HepG2 (cell line): ENCODE data around the gene BRCA2.

Experiments used
- CTCF ChIP-seq: sonication (generic); formaldehyde crosslinking; IDR thresholded peaks from 2 replicates; pipeline ENCODE4 v1.5.0; 2020; ENCODE audit warnings: mild to moderate bottlenecking, missing genetic modification reagents, moderate library complexity
- DNMT3B ChIP-seq: conservative IDR thresholded peaks from 2 replicates; pipeline ENCODE4 v1.6.1; 2016; ENCODE audit warnings: missing biosample characterization, control low read depth
- FOXM1 ChIP-seq: sonication (generic); formaldehyde crosslinking; IDR thresholded peaks from 2 replicates; pipeline ENCODE4 v1.5.0; 2020; ENCODE audit warnings: missing genetic modification reagents
- KLF15 ChIP-seq: sonication (generic); formaldehyde crosslinking; IDR thresholded peaks from 2 replicates; pipeline ENCODE4 v1.8.1; 2023; ENCODE audit warnings: borderline replicate concordance, mild to moderate bottlenecking, inconsistent platforms, missing genetic modification reagents, mixed read lengths
- MAZ ChIP-seq, 2 experiments: sonication (generic) in 1 of 2; formaldehyde crosslinking in 1 of 2; IDR thresholded peaks; 2 replicates each; pipeline versions ENCODE4 v1.5.0 to v1.6.1; 2012 to 2020; ENCODE audit warnings: low read depth in 2 of 2, mild to moderate bottlenecking in 2 of 2, borderline replicate concordance in 1 of 2, improper control_type of control experiment in 1 of 2, low read length in 1 of 2, missing genetic modification reagents in 1 of 2, moderate library complexity in 1 of 2
- POLR2A ChIP-seq, 2 experiments: IDR thresholded peaks; 2 replicates each; pipeline ENCODE4 v1.6.1; 2011; ENCODE audit warnings: low read depth in 2 of 2, low read length in 2 of 2, mild to moderate bottlenecking in 1 of 2, moderate library complexity in 1 of 2; ENCODE audit not compliant: insufficient read depth in 1 of 2
- REST ChIP-seq, 2 experiments: IDR thresholded peaks; 2 replicates each; pipeline ENCODE4 v1.6.1; 2011 to 2012; ENCODE audit warnings: low read length in 2 of 2, borderline replicate concordance in 1 of 2, low read depth in 1 of 2, mild to moderate bottlenecking in 1 of 2, moderate library complexity in 1 of 2
- SKI ChIP-seq: fragments of 450-650 bp; IDR thresholded peaks from one replicate; pipeline ENCODE4 v1.6.1; 2018; ENCODE audit warnings: mild to moderate bottlenecking; ENCODE audit not compliant: partially characterized antibody
- SP1 ChIP-seq, 2 experiments: fragments of 450-650 bp in 1 of 2; sonication (generic) in 1 of 2; formaldehyde crosslinking in 1 of 2; IDR thresholded peaks; 2 replicates each; pipeline versions ENCODE4 v1.4.0 to v1.6.1; 2016 to 2020; ENCODE audit warnings: missing genetic modification reagents in 1 of 2
- ZBTB34 ChIP-seq: sonication (generic); formaldehyde crosslinking; IDR thresholded peaks from 2 replicates; pipeline ENCODE4 v1.8.0; 2022; ENCODE audit warnings: mild to moderate bottlenecking, missing genetic modification reagents
- TF ChIP-seq, protein P1 (sequence below): sonication (generic); formaldehyde crosslinking; IDR thresholded peaks from 2 replicates; pipeline ENCODE4 v1.4.0; 2020; ENCODE audit warnings: missing genetic modification reagents
- TF ChIP-seq, protein P2 (sequence below): sonication (generic); formaldehyde crosslinking; conservative IDR thresholded peaks from 2 replicates; pipeline ENCODE4 v1.5.0; 2020; ENCODE audit warnings: missing genetic modification reagents

- TF ChIP-seq REST (IDR thresholded peaks at IDR 0.05; ENCODE audit: borderline replicate concordance in 1 of 2, low read depth in 1 of 2, low read length in 2 of 2): no peak
- no peak for TF ChIP-seq DNMT3B (CRISPR knock-in tag)
- no peak for TF ChIP-seq POLR2A (IDR thresholded peaks at IDR 0.05; ENCODE audit: insufficient read depth in 1 of 2, low read depth in 2 of 2, low read length in 2 of 2)
- TF ChIP-seq FOXM1: no peak
- TF ChIP-seq MAZ (IDR thresholded peaks at IDR 0.05; ENCODE audit: borderline replicate concordance, low read depth, low read length): no peak
- TF ChIP-seq MAZ (CRISPR knock-in tag; IDR thresholded peaks at IDR 0.05; ENCODE audit: low read depth): no peak
- TF ChIP-seq CTCF (CRISPR knock-in tag): 0 out of 2 replicates have a peak, but pooled peaks have one; percentile 4
- no peak for TF ChIP-seq SKI
- no peak for TF ChIP-seq ZBTB34
- TF ChIP-seq, protein P1, sequence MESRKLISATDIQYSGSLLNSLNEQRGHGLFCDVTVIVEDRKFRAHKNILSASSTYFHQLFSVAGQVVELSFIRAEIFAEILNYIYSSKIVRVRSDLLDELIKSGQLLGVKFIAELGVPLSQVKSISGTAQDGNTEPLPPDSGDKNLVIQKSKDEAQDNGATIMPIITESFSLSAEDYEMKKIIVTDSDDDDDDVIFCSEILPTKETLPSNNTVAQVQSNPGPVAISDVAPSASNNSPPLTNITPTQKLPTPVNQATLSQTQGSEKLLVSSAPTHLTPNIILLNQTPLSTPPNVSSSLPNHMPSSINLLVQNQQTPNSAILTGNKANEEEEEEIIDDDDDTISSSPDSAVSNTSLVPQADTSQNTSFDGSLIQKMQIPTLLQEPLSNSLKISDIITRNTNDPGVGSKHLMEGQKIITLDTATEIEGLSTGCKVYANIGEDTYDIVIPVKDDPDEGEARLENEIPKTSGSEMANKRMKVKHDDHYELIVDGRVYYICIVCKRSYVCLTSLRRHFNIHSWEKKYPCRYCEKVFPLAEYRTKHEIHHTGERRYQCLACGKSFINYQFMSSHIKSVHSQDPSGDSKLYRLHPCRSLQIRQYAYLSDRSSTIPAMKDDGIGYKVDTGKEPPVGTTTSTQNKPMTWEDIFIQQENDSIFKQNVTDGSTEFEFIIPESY (CRISPR knock-in tag): no peak
- TF ChIP-seq SP1 (IDR thresholded peaks at IDR 0.05): no peak
- no peak for TF ChIP-seq SP1 (CRISPR knock-in tag; IDR thresholded peaks at IDR 0.05)
- TF ChIP-seq, protein P2, sequence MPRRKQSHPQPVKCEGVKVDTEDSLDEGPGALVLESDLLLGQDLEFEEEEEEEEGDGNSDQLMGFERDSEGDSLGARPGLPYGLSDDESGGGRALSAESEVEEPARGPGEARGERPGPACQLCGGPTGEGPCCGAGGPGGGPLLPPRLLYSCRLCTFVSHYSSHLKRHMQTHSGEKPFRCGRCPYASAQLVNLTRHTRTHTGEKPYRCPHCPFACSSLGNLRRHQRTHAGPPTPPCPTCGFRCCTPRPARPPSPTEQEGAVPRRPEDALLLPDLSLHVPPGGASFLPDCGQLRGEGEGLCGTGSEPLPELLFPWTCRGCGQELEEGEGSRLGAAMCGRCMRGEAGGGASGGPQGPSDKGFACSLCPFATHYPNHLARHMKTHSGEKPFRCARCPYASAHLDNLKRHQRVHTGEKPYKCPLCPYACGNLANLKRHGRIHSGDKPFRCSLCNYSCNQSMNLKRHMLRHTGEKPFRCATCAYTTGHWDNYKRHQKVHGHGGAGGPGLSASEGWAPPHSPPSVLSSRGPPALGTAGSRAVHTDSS (CRISPR knock-in tag): no peak
- no peak for TF ChIP-seq KLF15 (CRISPR knock-in tag)
Measured at GRCh38 chr13:32426990-32427851, 111.9 kb downstream of the BRCA2 start.
